K562 (cell line): ENCODE results near the gene RNF41. TPM values are rescaled to one million over a fixed set of nuclear protein-coding genes. Genes with fewer than 3 reads are reported as not detected.

Experiments used
- ATF3 ChIP-seq, 2 experiments: fragments of 450-650 bp in 1 of 2; sonication (generic) in 1 of 2; formaldehyde crosslinking in 1 of 2; IDR thresholded peaks in 1 of 2; conservative IDR thresholded peaks in 1 of 2; 2 replicates each; pipeline versions ENCODE4 v1.6.1 to v1.8.1; 2016 to 2023; ENCODE audit warnings: mild to moderate bottlenecking in 2 of 2, moderate library complexity in 2 of 2, inconsistent platforms in 1 of 2, missing genetic modification reagents in 1 of 2
- HDAC3 ChIP-seq: fragments of 450-650 bp; IDR thresholded peaks from 2 replicates; pipeline ENCODE4 v1.6.1; 2018; ENCODE audit warnings: borderline replicate concordance, mild to moderate bottlenecking, moderate library complexity; ENCODE audit not compliant: partially characterized antibody
- KAT2B ChIP-seq: IDR thresholded peaks from one replicate; pipeline ENCODE4 v1.6.1; 2012; ENCODE audit warnings: low read depth, mild to moderate bottlenecking, control low read depth, inconsistent platforms, low read length, moderate library complexity
- L3MBTL2 ChIP-seq: fragments of 450-650 bp; IDR thresholded peaks from 2 replicates; pipeline ENCODE4 v1.6.1; 2016; ENCODE audit warnings: mild to moderate bottlenecking, moderate library complexity
- PHF20 ChIP-seq: fragments of 450-650 bp; IDR thresholded peaks from 2 replicates; pipeline ENCODE4 v1.6.1; 2018; ENCODE audit not compliant: partially characterized antibody
- POLR2G ChIP-seq: fragments of 200-400 bp; formaldehyde crosslinking; IDR thresholded peaks from 2 replicates; pipeline ENCODE4 v1.6.1; 2017; ENCODE audit warnings: low read depth, mild to moderate bottlenecking, antibody characterized with exemption, low read length, moderate library complexity
- ZNF165 ChIP-seq: fragments of 250-450 bp; sonication (Bioruptor Pico); IDR thresholded peaks from 2 replicates; pipeline ENCODE4 v1.4.0; 2020; ENCODE audit warnings: borderline replicate concordance
- ZNF41 ChIP-seq: fragments of 250-450 bp; sonication (Bioruptor Pico); conservative IDR thresholded peaks from 2 replicates; pipeline ENCODE4 v1.4.0; 2020; ENCODE audit warnings: mild to moderate bottlenecking
- polyA plus RNA-seq, 8 experiments: library from polyadenylated mRNA; depleted of rRNA in 4 of 8; stranded (reverse) in 5 of 8; unstranded in 3 of 8; fragments of >200 nt; fragmentation: Nextera tagmentation in 2 of 8; fragmentation: Illumina TruSeq in 1 of 8; extraction: Ambion mirVana in 2 of 8; extraction: Trizol in 1 of 8; gene quantifications; 2 replicates each; pipeline versions ENCODE4 v1.2.1 to v1.2.3, GENCODE V29; 2011 to 2014; ENCODE audit warnings: inconsistent platforms in 1 of 8, missing spikeins in 1 of 8
- total RNA-seq, 7 experiments: library from RNA; depleted of rRNA in 6 of 7; stranded (reverse); fragments of >200 nt in 6 of 7; fragmentation: Illumina TruSeq in 2 of 7; extraction: Trizol in 2 of 7; gene quantifications; 2 replicates each; pipeline versions ENCODE4 v1.2.1 to v1.2.3, GENCODE V29; 2011 to 2021; ENCODE audit warnings: low replicate concordance in 1 of 7

RNF41 gene
- total and polyA plus RNA-seq, 9 of the 15 experiments (the other 6 are each of a cell fraction or from before 2014, with no cell fraction given), result 28.2 to 46.8 (median 33.8) TPM

GRCh38 chr12:56190695-56191155, 31.0 kb downstream of the RNF41 start (continued):
- TF ChIP-seq KAT2B (no peak), PHF20 (no peak), POLR2G (no peak), ZNF41 (CRISPR knock-in tag) (no peak), L3MBTL2 (peak; percentile 90), HDAC3 (peak; percentile 26), ATF3 (IDR thresholded peaks at IDR 0.05) (no peak), ATF3 (CRISPR knock-in tag; conservative IDR thresholded peaks at IDR 0.05) (0 out of 2 replicates have a peak, but pooled peaks have one; percentile 41), ZNF165 (CRISPR knock-in tag) (no peak)
- TF ChIP-seq, all 486 proteins: peak for 14
